Mesenchymal stem cell (in vitro differentiated cells and primary cell): ENCODE measurements around the gene QTRT2.
A peak's percentile ranks its signal among the peaks of the same experiment; 100 is the strongest.

Source experiments
- DNase-seq: peaks from one replicate; pipeline ENCODE4 v3.0.0-alpha.2; 2013
- H2AFZ ChIP-seq: one replicate; pipeline ENCODE4 v1.6.1; 2013; ENCODE audit warnings: low read depth, mild to moderate bottlenecking, control low read depth, inconsistent platforms, low read length, moderate library complexity
- H2AK5ac ChIP-seq: 2 replicates; pipeline ENCODE4 v1.6.1; 2013; ENCODE audit warnings: low read length, moderate library complexity, mild to moderate bottlenecking, inconsistent platforms; ENCODE audit not compliant: severe bottlenecking
- H2BK120ac ChIP-seq: one replicate; pipeline ENCODE4 v1.6.1; 2013; ENCODE audit warnings: low read depth, mild to moderate bottlenecking, inconsistent platforms, low read length, moderate library complexity
- H2BK12ac ChIP-seq, 2 experiments: one replicate each; pipeline ENCODE4 v1.6.1; 2013; ENCODE audit warnings: inconsistent platforms in 2 of 2, low read length in 2 of 2, mild to moderate bottlenecking in 2 of 2, moderate library complexity in 2 of 2, control low read depth in 1 of 2
- H2BK15ac ChIP-seq: one replicate; pipeline ENCODE4 v1.6.1; 2013; ENCODE audit warnings: mild to moderate bottlenecking, low read depth, inconsistent platforms; ENCODE audit not compliant: poor library complexity, severe bottlenecking
- H2BK5ac ChIP-seq: 2 replicates; pipeline ENCODE4 v1.6.1; 2013; ENCODE audit warnings: low read depth, mild to moderate bottlenecking, low read length, control low read depth, inconsistent platforms; ENCODE audit not compliant: poor library complexity, severe bottlenecking
- H3K14ac ChIP-seq, 2 experiments: one replicate each; pipeline ENCODE4 v1.6.1; 2013; ENCODE audit warnings: inconsistent platforms in 2 of 2, low read length in 2 of 2, control low read depth in 1 of 2, mild to moderate bottlenecking in 1 of 2, moderate library complexity in 1 of 2
- H3K18ac ChIP-seq, 2 experiments: one replicate each; pipeline ENCODE4 v1.6.1; 2013; ENCODE audit warnings: inconsistent platforms in 2 of 2, low read length in 2 of 2, control low read depth in 1 of 2, low read depth in 1 of 2, mild to moderate bottlenecking in 1 of 2
- H3K23ac ChIP-seq, 2 experiments: one replicate each; pipeline ENCODE4 v1.6.1; 2013; ENCODE audit warnings: inconsistent platforms in 2 of 2, low read length in 2 of 2, mild to moderate bottlenecking in 2 of 2, moderate library complexity in 2 of 2, control low read depth in 1 of 2
- H3K27ac ChIP-seq: 2 replicates; pipeline ENCODE4 v1.5.1; 2013; ENCODE audit warnings: mild to moderate bottlenecking, moderate library complexity, low read length, control low read depth, inconsistent platforms; ENCODE audit not compliant: poor library complexity, severe bottlenecking
- H3K27me3 ChIP-seq, 2 experiments: 2 replicates each; pipeline versions ENCODE4 v1.6.1 to v1.7.0; 2013; ENCODE audit warnings: low read length in 2 of 2, mild to moderate bottlenecking in 2 of 2, moderate library complexity in 2 of 2, control low read depth in 1 of 2, inconsistent platforms in 1 of 2; ENCODE audit not compliant: control insufficient read depth in 1 of 2, insufficient read depth in 1 of 2
- H3K36me3 ChIP-seq, 2 experiments: 2 replicates each; pipeline versions ENCODE4 v1.6.1 to v1.7.0; 2013; ENCODE audit warnings: low read length in 2 of 2, control low read depth in 1 of 2, inconsistent platforms in 1 of 2, low read depth in 1 of 2, mild to moderate bottlenecking in 1 of 2; ENCODE audit not compliant: insufficient read depth in 2 of 2, control insufficient read depth in 1 of 2
- H3K4ac ChIP-seq, 2 experiments: one replicate each; pipeline ENCODE4 v1.6.1; 2013; ENCODE audit warnings: inconsistent platforms in 2 of 2, low read length in 2 of 2, mild to moderate bottlenecking in 2 of 2, moderate library complexity in 2 of 2, control low read depth in 1 of 2, low read depth in 1 of 2
- H3K4me1 ChIP-seq: 2 replicates; pipeline ENCODE4 v1.6.1; 2013; ENCODE audit warnings: low read depth, low read length, control low read depth; ENCODE audit not compliant: control insufficient read depth, insufficient read depth
- H3K4me2 ChIP-seq: 2 replicates; pipeline ENCODE4 v1.6.1; 2013; ENCODE audit warnings: low read length, mild to moderate bottlenecking, inconsistent platforms; ENCODE audit not compliant: poor library complexity, severe bottlenecking
- H3K4me3 ChIP-seq, 2 experiments: 2 replicates each; pipeline versions ENCODE4 v1.5.1 to v1.7.0; 2013; ENCODE audit warnings: low read length in 2 of 2, mild to moderate bottlenecking in 2 of 2, control low read depth in 1 of 2, low read depth in 1 of 2; ENCODE audit not compliant: insufficient read depth in 1 of 2
- H3K79me1 ChIP-seq: replicated peaks from 2 replicates; pipeline ENCODE4 v1.6.1; 2013; ENCODE audit warnings: mild to moderate bottlenecking, control low read depth, low read length, inconsistent platforms; ENCODE audit not compliant: poor library complexity, severe bottlenecking
- H3K9ac ChIP-seq: 2 replicates; pipeline ENCODE4 v1.7.0; 2013; ENCODE audit warnings: mild to moderate bottlenecking, low read length, moderate library complexity
- H3K9me3 ChIP-seq: 2 replicates; pipeline ENCODE4 v1.7.0; 2013; ENCODE audit warnings: mild to moderate bottlenecking, low read length; ENCODE audit not compliant: control insufficient read depth
- H4K8ac ChIP-seq: one replicate; pipeline ENCODE4 v1.6.1; 2013; ENCODE audit warnings: inconsistent platforms, mild to moderate bottlenecking, low read length, moderate library complexity
- H4K91ac ChIP-seq: one replicate; pipeline ENCODE4 v1.6.1; 2013; ENCODE audit warnings: mild to moderate bottlenecking, low read length, inconsistent platforms
- WGBS: methylation state at CpG from one replicate; pipeline ENCODE4 v1.1.7; 2013; ENCODE audit warnings: mixed read lengths; 5-methylcytosine and 5-hydroxymethylcytosine counted together

Gene QTRT2

DNA sequence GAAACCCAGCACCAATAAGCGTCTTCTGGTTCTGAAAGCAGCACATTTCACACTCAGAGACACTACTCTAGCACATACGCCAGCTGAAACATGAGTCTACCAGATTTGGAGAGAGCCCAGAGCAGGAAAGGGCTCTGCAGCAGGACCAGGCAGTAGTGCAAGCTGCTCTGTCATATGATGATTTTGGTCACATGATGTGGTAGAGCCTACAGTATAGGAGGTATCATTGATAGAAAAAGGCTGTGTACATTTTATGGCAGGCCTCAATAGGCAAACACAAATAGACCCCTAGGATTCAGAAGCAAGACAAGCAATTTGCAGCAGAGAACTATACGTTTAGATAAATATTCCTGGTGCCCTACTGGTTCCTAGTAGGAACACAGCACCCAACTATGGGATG is 58.2 kb downstream of the QTRT2 start:
- H2AFZ ChIP-seq = no peak overlapping the region
- peak overlapping the region; percentile 43 for H4K91ac ChIP-seq
- H3K9ac ChIP-seq = no peak overlapping the region
- no peak overlapping the region for H3K27ac ChIP-seq
- no peak overlapping the region for H3K4ac ChIP-seq
- no peaks in the 10 kb centered on the region for H3K9me3 ChIP-seq
- peak overlapping the region; percentile 35 for H4K8ac ChIP-seq
- no peak for DNase-seq
- H3K79me1 ChIP-seq = no peaks in the 10 kb centered on the region
- peak overlapping the region; percentile 61 to 87 for H3K18ac ChIP-seq
- no peak overlapping the region for H3K4me2 ChIP-seq
- H3K27me3 ChIP-seq = peaks cover 11 to 19% of the 10 kb centered on the region in 2 experiments
- no peaks in the 10 kb centered on the region for H3K4me1 ChIP-seq
- 90% methylated on average over 3 of the region's 3 CpGs for WGBS
- H3K23ac ChIP-seq = no peak overlapping the region
- H2BK5ac ChIP-seq = no peak overlapping the region
- no peak overlapping the region for H3K14ac ChIP-seq
- no peak overlapping the region for H2AK5ac ChIP-seq
- H2BK15ac ChIP-seq = no peak overlapping the region
- H2BK12ac ChIP-seq = peak overlapping the region; percentile 45 to 69
- H2BK120ac ChIP-seq = no peak overlapping the region
- no peak overlapping the region for H3K4me3 ChIP-seq
- no peaks in the 10 kb centered on the region for H3K36me3 ChIP-seq

DNA sequence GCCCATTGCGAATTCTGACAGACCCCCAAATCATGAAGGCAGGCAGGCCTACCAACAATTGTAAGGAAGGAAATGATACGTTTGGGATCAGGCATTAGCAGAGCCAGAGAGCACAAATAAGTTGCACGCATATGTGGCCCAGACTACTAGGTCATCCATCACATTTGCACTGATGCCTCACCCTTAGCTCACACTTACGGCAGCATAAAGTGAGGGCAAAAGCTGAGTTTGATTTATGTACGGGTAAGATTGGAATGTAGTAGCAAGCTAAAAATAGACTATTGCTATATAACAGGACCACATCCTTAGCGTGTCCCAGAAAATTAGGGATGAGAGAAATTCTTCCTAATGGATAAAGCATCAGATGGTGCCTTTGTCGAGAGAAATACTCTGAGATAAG is 58.6 kb downstream of the QTRT2 start:
- Histone ChIP-seq H2BK5ac (no peak overlapping the region), H3K4ac (no peak overlapping the region), H2BK120ac (no peak overlapping the region), H2AFZ (no peak overlapping the region), H3K36me3 (no peaks in the 10 kb centered on the region), H3K14ac (no peak overlapping the region), H2BK15ac (no peak overlapping the region), H3K18ac (peak overlapping the region in 1 of 2 experiments; percentile 87), H3K9me3 (no peaks in the 10 kb centered on the region), H4K91ac (peak overlapping the region; percentile 43), H4K8ac (peak overlapping the region; percentile 35), H3K4me1 (no peaks in the 10 kb centered on the region), H3K23ac (no peak overlapping the region), H2BK12ac (peak overlapping the region in 1 of 2 experiments; percentile 69), H3K4me2 (no peak overlapping the region), H2AK5ac (no peak overlapping the region), H3K27ac (no peak overlapping the region), H3K79me1 (no peaks in the 10 kb centered on the region), H3K27me3 (peaks cover 11 to 15% of the 10 kb centered on the region in 2 experiments), H3K9ac (no peak overlapping the region), H3K4me3 (no peak overlapping the region)
- 64% methylated on average over 5 of the region's 7 CpGs for WGBS
- no peak for DNase-seq

DNA sequence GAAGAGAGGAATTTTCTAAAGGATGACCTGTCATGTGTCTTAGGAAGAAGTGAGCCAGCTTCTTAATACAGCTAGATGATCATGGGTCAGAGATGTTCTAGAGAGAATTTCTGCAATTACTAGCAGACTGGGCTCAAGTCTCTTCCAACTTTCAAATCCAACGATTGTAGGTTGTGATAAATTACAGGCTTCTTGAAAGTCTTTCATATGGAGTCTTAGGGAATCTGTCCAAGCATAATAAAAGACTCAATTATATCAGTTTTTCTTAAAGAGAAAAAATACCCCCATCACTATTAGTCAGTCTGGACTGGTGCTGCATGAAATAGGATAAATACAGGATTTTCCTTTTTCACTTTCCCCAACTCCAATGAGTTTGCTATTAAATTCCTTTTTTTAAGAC is 63.2 kb downstream of the QTRT2 start:
- Histone ChIP-seq H3K4me3 (no peak overlapping the region), H3K4me1 (peaks cover 2% of the 10 kb centered on the region), H2BK5ac (no peak overlapping the region), H2BK12ac (no peak overlapping the region), H3K4ac (no peak overlapping the region), H3K9me3 (no peaks in the 10 kb centered on the region), H2AFZ (no peak overlapping the region), H3K9ac (no peak overlapping the region), H2BK15ac (no peak overlapping the region), H4K8ac (no peak overlapping the region), H3K4me2 (no peak overlapping the region), H2AK5ac (no peak overlapping the region), H3K14ac (no peak overlapping the region), H3K27me3 (no peaks in the 10 kb centered on the region), H4K91ac (no peak overlapping the region), H3K23ac (no peak overlapping the region), H3K18ac (no peak overlapping the region), H3K27ac (no peak overlapping the region), H3K79me1 (no peaks in the 10 kb centered on the region), H3K36me3 (no peaks in the 10 kb centered on the region), H2BK120ac (no peak overlapping the region)
- WGBS = no CpG with 5 or more reads among the region's 1 CpG
- DNase-seq = no peak

DNA sequence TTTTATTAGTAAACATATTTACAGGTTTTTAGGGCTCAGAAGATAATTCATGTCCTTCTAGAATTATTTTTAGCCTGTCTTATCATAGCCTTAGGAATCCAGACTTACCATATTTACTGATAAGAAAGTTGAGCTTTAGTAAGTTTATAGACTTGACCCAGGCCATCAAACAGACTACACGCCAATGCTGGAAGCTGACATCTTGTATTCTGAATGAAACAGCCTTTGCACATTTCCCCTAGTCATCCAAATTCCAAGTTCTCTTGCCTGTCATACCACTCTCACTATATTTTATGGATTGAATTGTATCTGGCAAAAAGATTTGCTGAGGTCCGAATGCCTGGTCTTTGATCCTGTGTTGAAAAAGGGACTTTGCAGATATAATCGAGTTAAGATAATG is 63.7 kb downstream of the QTRT2 start:
- no peak overlapping the region for H3K23ac ChIP-seq
- H2AK5ac ChIP-seq = no peak overlapping the region
- peak overlapping the region in 1 of 2 experiments; percentile 38 for H2BK12ac ChIP-seq
- H3K4me3 ChIP-seq = no peak overlapping the region
- no peaks in the 10 kb centered on the region for H3K27me3 ChIP-seq
- H3K9ac ChIP-seq = no peak overlapping the region
- H3K27ac ChIP-seq = no peak overlapping the region
- no peak overlapping the region for H3K4ac ChIP-seq
- H3K36me3 ChIP-seq = no peaks in the 10 kb centered on the region
- no peak overlapping the region for H4K8ac ChIP-seq
- H4K91ac ChIP-seq = no peak overlapping the region
- no peak overlapping the region for H2BK5ac ChIP-seq
- no peak overlapping the region for H2AFZ ChIP-seq
- H2BK120ac ChIP-seq = no peak overlapping the region
- H3K4me1 ChIP-seq = peaks cover 2% of the 10 kb centered on the region
- H2BK15ac ChIP-seq = no peak overlapping the region
- WGBS = 78% methylated on average over 3 of the region's 3 CpGs
- peak; percentile 20 for DNase-seq
- no peaks in the 10 kb centered on the region for H3K79me1 ChIP-seq
- H3K9me3 ChIP-seq = no peaks in the 10 kb centered on the region
- no peak overlapping the region for H3K4me2 ChIP-seq
- H3K14ac ChIP-seq = no peak overlapping the region
- no peak overlapping the region for H3K18ac ChIP-seq
